ENCODE results near the gene FMNL2.

Gene FMNL2

GRCh38 chr2:152349416-152349815 is 14.4 kb downstream of the FMNL2 start:
- H3K27ac ChIP-seq = no peak overlapping the region
- TF ChIP-seq ZFX (IDR thresholded peaks at IDR 0.05; ENCODE audit: borderline replicate concordance) (no peak), CTCF (IDR thresholded peaks at IDR 0.05) (no peak)

- TF ChIP-seq ZFX (IDR thresholded peaks at IDR 0.05; ENCODE audit: borderline replicate concordance) = no peak
- no peak for TF ChIP-seq CTCF (IDR thresholded peaks at IDR 0.05)
- H3K27ac ChIP-seq = no peak overlapping the region
These were observed 15.2 kb downstream of the FMNL2 start for GRCh38 chr2:152350155-152350679.

- no peak for TF ChIP-seq ZFX (IDR thresholded peaks at IDR 0.05; ENCODE audit: borderline replicate concordance)
- TF ChIP-seq CTCF (IDR thresholded peaks at IDR 0.05) = no peak
- H3K27ac ChIP-seq = no peak overlapping the region
These were observed 17.6 kb downstream of the FMNL2 start for GRCh38 chr2:152352616-152353015.

- H3K27ac ChIP-seq = no peak overlapping the region
- TF ChIP-seq CTCF (IDR thresholded peaks at IDR 0.05) = no peak
- no peak for TF ChIP-seq ZFX (IDR thresholded peaks at IDR 0.05; ENCODE audit: borderline replicate concordance)
These were observed 18.4 kb downstream of the FMNL2 start for GRCh38 chr2:152353364-152353763.

- no peak for TF ChIP-seq ZFX (IDR thresholded peaks at IDR 0.05; ENCODE audit: borderline replicate concordance)
- TF ChIP-seq CTCF (IDR thresholded peaks at IDR 0.05) = no peak
- no peak overlapping the region for H3K27ac ChIP-seq
These were observed 19.2 kb downstream of the FMNL2 start for GRCh38 chr2:152354069-152354755.

GRCh38 chr2:152354909-152355308 is 19.9 kb downstream of the FMNL2 start:
- TF ChIP-seq ZFX (IDR thresholded peaks at IDR 0.05; ENCODE audit: borderline replicate concordance) = no peak
- TF ChIP-seq CTCF (IDR thresholded peaks at IDR 0.05) = no peak
- H3K27ac ChIP-seq = no peak overlapping the region

- H3K27ac ChIP-seq = no peak overlapping the region
- TF ChIP-seq CTCF (IDR thresholded peaks at IDR 0.05) (no peak), ZFX (IDR thresholded peaks at IDR 0.05; ENCODE audit: borderline replicate concordance) (no peak)
These were observed 20.4 kb downstream of the FMNL2 start for GRCh38 chr2:152355409-152355831.
